ENCODE measurements around the gene HTR6. TPM values are rescaled to one million over a fixed set of nuclear protein-coding genes. Genes with fewer than 3 reads are reported as not detected.

The HTR6 gene
- total RNA-seq, 4 donors from 2014 or later: not detected

DNA sequence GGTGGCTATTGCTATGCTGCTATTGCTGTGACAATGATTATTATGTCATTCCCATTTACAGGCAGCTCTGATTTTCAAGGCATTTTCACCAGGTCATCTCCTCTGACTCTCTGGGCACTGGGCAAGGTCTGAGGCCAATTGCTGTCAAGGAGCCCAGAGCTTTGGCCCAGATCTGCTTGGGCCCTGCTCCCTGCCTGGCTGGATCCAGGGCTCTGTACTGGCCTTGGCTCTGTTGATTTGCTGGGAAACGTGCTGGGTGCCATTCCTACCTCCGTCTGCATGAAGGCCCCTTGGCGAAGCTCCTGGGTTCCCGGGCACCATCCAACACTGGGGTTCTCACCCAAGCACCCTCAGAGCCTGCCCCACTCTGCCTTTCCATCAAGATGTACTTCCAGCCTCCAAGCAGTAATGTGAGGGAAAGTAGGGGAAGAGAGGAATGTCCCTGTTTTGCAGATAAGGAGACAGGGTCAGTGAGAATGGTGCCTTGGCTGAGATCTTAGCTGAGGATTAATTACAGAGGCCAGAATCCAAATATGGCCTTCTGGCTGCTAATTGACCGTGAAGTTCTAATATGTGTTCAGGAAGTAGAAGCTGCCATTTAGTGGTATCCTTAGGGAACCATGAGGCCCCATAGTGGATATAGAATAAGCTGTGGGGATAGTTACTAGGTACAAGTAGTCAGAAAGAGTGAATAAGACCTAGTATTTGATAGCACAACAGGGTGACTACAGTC, 63.9 kb downstream of the HTR6 start:
- no peak for DNase-seq
- Histone ChIP-seq H3K9me3 (peaks cover 0 to 6% of the 10 kb centered on the region in 2 donors), H3K36me3 (peaks cover 0 to 9% (median 2%) of the 10 kb centered on the region in 4 donors), H3K4me1 (no peaks in the 10 kb centered on the region), H3K27ac (no peak overlapping the region), H3K4me3 (no peak overlapping the region), H3K27me3 (no peaks in the 10 kb centered on the region)
- TF ChIP-seq, protein P1, sequence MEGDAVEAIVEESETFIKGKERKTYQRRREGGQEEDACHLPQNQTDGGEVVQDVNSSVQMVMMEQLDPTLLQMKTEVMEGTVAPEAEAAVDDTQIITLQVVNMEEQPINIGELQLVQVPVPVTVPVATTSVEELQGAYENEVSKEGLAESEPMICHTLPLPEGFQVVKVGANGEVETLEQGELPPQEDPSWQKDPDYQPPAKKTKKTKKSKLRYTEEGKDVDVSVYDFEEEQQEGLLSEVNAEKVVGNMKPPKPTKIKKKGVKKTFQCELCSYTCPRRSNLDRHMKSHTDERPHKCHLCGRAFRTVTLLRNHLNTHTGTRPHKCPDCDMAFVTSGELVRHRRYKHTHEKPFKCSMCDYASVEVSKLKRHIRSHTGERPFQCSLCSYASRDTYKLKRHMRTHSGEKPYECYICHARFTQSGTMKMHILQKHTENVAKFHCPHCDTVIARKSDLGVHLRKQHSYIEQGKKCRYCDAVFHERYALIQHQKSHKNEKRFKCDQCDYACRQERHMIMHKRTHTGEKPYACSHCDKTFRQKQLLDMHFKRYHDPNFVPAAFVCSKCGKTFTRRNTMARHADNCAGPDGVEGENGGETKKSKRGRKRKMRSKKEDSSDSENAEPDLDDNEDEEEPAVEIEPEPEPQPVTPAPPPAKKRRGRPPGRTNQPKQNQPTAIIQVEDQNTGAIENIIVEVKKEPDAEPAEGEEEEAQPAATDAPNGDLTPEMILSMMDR (IDR thresholded peaks at IDR 0.05): no peak
- TF ChIP-seq POLR2A (IDR thresholded peaks at IDR 0.05) (no peak), POLR2AphosphoS5 (IDR thresholded peaks at IDR 0.05) (no peak), EP300 (IDR thresholded peaks at IDR 0.05; ENCODE audit: low read depth) (no peak)
- 94 to 100% methylated on average over 1 to 5 of the region's 5 CpGs for WGBS, 2 donors (ENCODE audit: low coverage in 1 of 2)
- intact Hi-C loops (cut with DNase I; ENCODE audit: low total_unique reads): no loop called here
- in situ Hi-C loops (cut with MboI; ENCODE audit: low pct_ligation_motif_present in 1 of 4, low pct_unique_long_range_greater_than_20kb in 1 of 4, low sequenced_read_pairs in 3 of 4): no loop called here

DNA sequence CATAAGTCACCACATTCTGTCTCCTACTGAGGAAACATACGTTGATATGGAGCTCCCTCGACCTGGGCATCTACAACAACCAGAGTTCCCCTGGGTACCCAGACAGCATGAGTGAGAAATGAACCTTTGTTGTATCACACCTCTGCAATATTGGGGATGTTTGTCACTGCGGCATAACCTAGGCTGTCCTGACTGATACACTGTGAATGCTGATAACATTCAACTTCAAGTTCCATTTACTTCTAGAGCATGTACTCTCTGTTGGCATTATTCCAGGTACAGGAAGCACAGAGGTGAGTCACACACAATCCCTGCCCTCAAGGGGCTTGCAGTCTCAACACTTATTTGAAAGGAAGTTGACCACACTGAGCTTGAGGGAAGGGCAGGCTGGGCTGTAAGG, 65.6 kb downstream of the HTR6 start:
- Histone ChIP-seq H3K9me3 (peaks cover 0 to 6% of the 10 kb centered on the region in 2 donors), H3K36me3 (peaks cover 0 to 9% (median under 1%) of the 10 kb centered on the region in 4 donors), H3K27ac (no peak overlapping the region), H3K27me3 (no peaks in the 10 kb centered on the region), H3K4me3 (no peak overlapping the region), H3K4me1 (peaks cover 0 to 8% (median 2%) of the 10 kb centered on the region in 4 donors)
- intact Hi-C loops (cut with DNase I; ENCODE audit: low total_unique reads): no loop called here
- in situ Hi-C loops (cut with MboI; ENCODE audit: low pct_ligation_motif_present in 1 of 4, low pct_unique_long_range_greater_than_20kb in 1 of 4, low sequenced_read_pairs in 3 of 4): no loop called here
- TF ChIP-seq POLR2AphosphoS5 (IDR thresholded peaks at IDR 0.05): no peak
- no peak for TF ChIP-seq EP300 (IDR thresholded peaks at IDR 0.05; ENCODE audit: low read depth)
- no peak for TF ChIP-seq POLR2A (IDR thresholded peaks at IDR 0.05)
- TF ChIP-seq, protein P1 (IDR thresholded peaks at IDR 0.05): no peak
- 100% methylated on average over 2 to 3 of the region's 3 CpGs for WGBS, 2 donors (ENCODE audit: low coverage in 1 of 2)
- DNase-seq: no peak

Other genes with a start within 250 kb of the HTR6 start
- 100 to 1,000 TPM; 127 to 404 (median 136) TPM for gene CAPZB, start 179.3 kb upstream of the HTR6 start, total RNA-seq
- gene NBL1, start 20.6 kb upstream of the HTR6 start, total RNA-seq: 100 to 1,000 TPM; 122 to 238 (median 204) TPM
- 10 to 100 TPM; 16.1 to 36.2 (median 26.9) TPM for gene TMCO4, start 135.0 kb downstream of the HTR6 start, total RNA-seq
- gene RNF186, start 150.4 kb downstream of the HTR6 start, total RNA-seq: 100 to 1,000 TPM in 1 of 4 donors, 10 to 100 TPM in 3; 10.5 to 174 (median 63.2) TPM
- 10 to 100 TPM in 2 of 4 donors, 1 to 10 TPM in 2; 5.9 to 10.8 (median 9.9) TPM for gene OTUD3, start 217.5 kb downstream of the HTR6 start, total RNA-seq